Measurements from ENCODE around the gene PIK3C2B. TPM values are rescaled to one million over a fixed set of nuclear protein-coding genes. Genes with fewer than 3 reads are reported as not detected.

PIK3C2B gene
- total RNA-seq, 2 experiments from 2014 or later = 26.2 to 28.4 TPM

GRCh38 chr1:204457666-204458065 lies 36.9 kb downstream of the PIK3C2B start:
- no peak overlapping the region for H3K27ac Mint-ChIP-seq
- peaks cover 34% of the 10 kb centered on the region for H3K36me3 Mint-ChIP-seq (ENCODE audit: low read depth)
- POLR2A ChIA-PET = interaction anchor here (1.0 kb wide), 1 partner anchor 38 kb away, joined by 3 read pairs; no protein-coding TSS in a partner anchor
- H3K27me3 Mint-ChIP-seq (ENCODE audit: low read depth) = no peaks in the 10 kb centered on the region
- H3K4me1 Mint-ChIP-seq (ENCODE audit: low read depth) = peaks cover 42% of the 10 kb centered on the region
- CTCF ChIA-PET = interaction anchor here (1.1 to 3.4 kb wide), 6 partner anchors 11 to 59 kb away, joined by 3 to 20 read pairs (median 4); no protein-coding TSS in a partner anchor
- H3K4me3 Mint-ChIP-seq = no peak overlapping the region
- ATAC-seq = no peak
- H3K9me3 Mint-ChIP-seq (ENCODE audit: insufficient read depth) = no peaks in the 10 kb centered on the region
- no peak for DNase-seq

- no peak for ATAC-seq
- H3K36me3 Mint-ChIP-seq (ENCODE audit: low read depth) = peaks cover 35% of the 10 kb centered on the region
- peaks cover 36% of the 10 kb centered on the region for H3K4me1 Mint-ChIP-seq (ENCODE audit: low read depth)
- ChIA-PET POLR2A (interaction anchor here (1.0 to 1.2 kb wide), 2 partner anchors 38 to 60 kb away, joined by 3 read pairs; partner anchors contain the start of gene MDM4), CTCF (interaction anchor here (1.1 to 3.4 kb wide), 7 partner anchors 10 to 58 kb away, joined by 3 to 20 read pairs (median 4); no protein-coding TSS in a partner anchor)
- H3K9me3 Mint-ChIP-seq (ENCODE audit: insufficient read depth) = no peaks in the 10 kb centered on the region
- no peaks in the 10 kb centered on the region for H3K27me3 Mint-ChIP-seq (ENCODE audit: low read depth)
- peak overlapping the region; percentile 60 for H3K27ac Mint-ChIP-seq
- DNase-seq = no peak
- no peak overlapping the region for H3K4me3 Mint-ChIP-seq
Observed at GRCh38 chr1:204456826-204457442, 37.7 kb downstream of the PIK3C2B start.

GRCh38 chr1:204455831-204456145 lies 38.8 kb downstream of the PIK3C2B start:
- Mint-ChIP-seq H3K4me3 (no peak overlapping the region), H3K27ac (no peak overlapping the region), H3K27me3 (ENCODE audit: low read depth) (no peaks in the 10 kb centered on the region), H3K9me3 (ENCODE audit: insufficient read depth) (no peaks in the 10 kb centered on the region), H3K4me1 (ENCODE audit: low read depth) (peaks cover 31% of the 10 kb centered on the region), H3K36me3 (ENCODE audit: low read depth) (peaks cover 35% of the 10 kb centered on the region)
- ATAC-seq (no peak), DNase-seq (no peak)
- ChIA-PET POLR2A (interaction anchor here (1.2 kb wide), 1 partner anchor 61 kb away, joined by 3 read pairs; the partner anchor contains the start of gene MDM4), CTCF (interaction anchor here (0.9 to 3.4 kb wide), 6 partner anchors 9 to 48 kb away, joined by 3 to 20 read pairs (median 4); no protein-coding TSS in a partner anchor)

GRCh38 chr1:204455063-204455830 lies 39.4 kb downstream of the PIK3C2B start:
- H3K9me3 Mint-ChIP-seq (ENCODE audit: insufficient read depth) = no peaks in the 10 kb centered on the region
- POLR2A ChIA-PET = no interaction called here

GRCh38 chr1:204454476-204454875 lies 40.1 kb downstream of the PIK3C2B start:
- ChIA-PET CTCF (interaction anchor here (1.0 to 28.2 kb wide), 3 partner anchors 8 to 46 kb away, joined by 3 to 1090 read pairs (median 226); partner anchors contain the start of gene PIK3C2B), POLR2A (no interaction called here)
- no peaks in the 10 kb centered on the region for H3K9me3 Mint-ChIP-seq (ENCODE audit: insufficient read depth)
- peaks cover 29% of the 10 kb centered on the region for H3K4me1 Mint-ChIP-seq (ENCODE audit: low read depth)
- peaks cover 22% of the 10 kb centered on the region for H3K36me3 Mint-ChIP-seq (ENCODE audit: low read depth)
- no peak for DNase-seq
- no peaks in the 10 kb centered on the region for H3K27me3 Mint-ChIP-seq (ENCODE audit: low read depth)
- no peak for ATAC-seq
- no peak overlapping the region for H3K27ac Mint-ChIP-seq
- no peak overlapping the region for H3K4me3 Mint-ChIP-seq

More at GRCh38 chr1:204455063-204455830, 39.4 kb downstream of the PIK3C2B start:
- peaks cover 30% of the 10 kb centered on the region for H3K36me3 Mint-ChIP-seq (ENCODE audit: low read depth)
- ATAC-seq (no peak), DNase-seq (no peak)
- CTCF ChIA-PET = interaction anchor here (1.0 to 28.2 kb wide), 8 partner anchors 8 to 48 kb away, joined by 3 to 1090 read pairs (median 5); partner anchors contain the start of gene PIK3C2B
- peak overlapping the region; percentile 60 for H3K27ac Mint-ChIP-seq
- H3K4me1 Mint-ChIP-seq (ENCODE audit: low read depth) = peaks cover 30% of the 10 kb centered on the region
- H3K4me3 Mint-ChIP-seq = no peak overlapping the region
- H3K27me3 Mint-ChIP-seq (ENCODE audit: low read depth) = no peaks in the 10 kb centered on the region

DNA sequence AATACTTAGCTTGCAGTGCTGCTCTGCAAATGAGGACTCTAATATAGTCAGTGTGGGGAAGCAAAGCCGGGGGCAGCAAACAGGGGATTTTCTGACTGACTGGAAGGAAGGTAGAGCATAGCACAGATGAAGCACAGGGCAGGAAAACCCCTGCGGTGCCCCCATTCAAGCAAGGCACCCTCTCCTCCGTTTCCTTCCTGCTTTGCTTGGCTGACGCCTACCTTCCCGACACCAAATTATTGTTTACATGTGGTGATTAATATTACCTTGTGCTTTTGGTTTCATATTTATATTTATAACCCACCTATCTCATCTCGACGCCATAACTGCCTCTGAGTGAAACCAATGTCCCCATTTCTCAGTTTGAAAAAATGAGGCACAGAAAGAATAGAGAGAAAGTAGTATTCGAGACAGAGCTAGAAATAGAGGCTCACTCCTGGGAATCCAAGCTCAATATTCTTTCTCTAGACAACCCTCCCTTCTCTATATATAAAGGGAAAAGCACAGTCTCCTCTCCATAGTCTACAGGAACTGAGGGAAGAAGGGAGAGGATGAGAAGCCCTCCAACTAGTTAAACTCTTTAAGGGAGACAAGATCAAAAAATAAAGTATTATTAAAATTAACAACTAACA lies 41.3 kb downstream of the PIK3C2B start:
- Mint-ChIP-seq H3K27me3 (ENCODE audit: low read depth) (no peaks in the 10 kb centered on the region), H3K9me3 (ENCODE audit: insufficient read depth) (no peaks in the 10 kb centered on the region), H3K27ac (peak overlapping the region; percentile 89), H3K36me3 (ENCODE audit: low read depth) (peaks cover 21% of the 10 kb centered on the region), H3K4me3 (peak overlapping the region; percentile 66), H3K4me1 (ENCODE audit: low read depth) (peaks cover 31% of the 10 kb centered on the region)
- ChIA-PET POLR2A (interaction anchor here (0.9 to 1.9 kb wide), 2 partner anchors 42 to 60 kb away, joined by 4 to 12 read pairs; partner anchors contain the start of gene PIK3C2B), CTCF (interaction anchor here (0.9 to 28.2 kb wide), 6 partner anchors 10 to 369 kb away, joined by 3 to 1090 read pairs (median 4); partner anchors contain the start of genes MDM4 and PIK3C2B)
- DNase-seq (peak; percentile 75), ATAC-seq (peak; percentile 93)

DNA sequence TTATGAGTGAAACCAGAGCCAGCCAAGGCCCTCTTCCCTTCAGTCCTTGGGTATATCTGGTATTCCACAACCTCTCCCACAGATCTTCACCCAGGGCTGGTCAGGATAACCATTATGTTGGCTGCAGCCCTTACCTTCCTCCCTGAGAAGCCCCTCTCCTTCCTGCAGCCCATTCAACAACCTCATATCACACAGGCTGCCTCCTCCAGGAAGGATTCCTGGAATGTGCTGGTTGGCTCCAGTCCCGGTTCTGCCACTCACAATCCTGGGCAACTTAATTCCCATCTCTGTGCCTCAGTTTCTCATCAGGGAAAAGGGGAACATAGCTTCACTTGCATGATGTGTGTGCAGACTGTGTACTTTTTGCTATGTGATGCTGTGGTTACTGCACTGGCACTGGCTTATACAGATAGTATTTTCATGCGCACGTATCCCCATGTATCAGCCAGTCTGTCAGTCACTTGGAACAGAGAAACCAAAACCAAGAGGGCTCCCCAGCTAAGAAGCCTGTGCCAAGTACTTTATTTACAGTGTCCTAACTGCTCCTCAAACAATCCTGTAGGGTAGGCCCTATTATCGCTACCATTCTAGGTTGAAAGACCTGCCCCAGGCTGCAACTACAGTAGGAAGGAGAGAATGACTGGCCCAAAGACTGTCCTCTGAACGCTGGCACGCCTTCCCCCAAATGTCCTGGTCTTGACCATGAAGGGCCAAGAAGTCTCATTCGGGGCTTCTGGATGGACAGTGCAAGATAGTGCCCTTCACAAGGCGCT lies 43.1 kb downstream of the PIK3C2B start:
- POLR2A ChIA-PET = interaction anchor here (1.5 to 1.9 kb wide), 2 partner anchors 43 to 55 kb away, joined by 4 to 12 read pairs; partner anchors contain the start of gene PIK3C2B
- CTCF ChIA-PET = interaction anchor here (1.1 to 28.2 kb wide), 3 partner anchors 19 to 53 kb away, joined by 4 to 1090 read pairs (median 226); partner anchors contain the start of gene PIK3C2B
- DNase-seq (no peak), ATAC-seq (no peak)
- H3K9me3 Mint-ChIP-seq (ENCODE audit: insufficient read depth) = no peaks in the 10 kb centered on the region
- H3K4me1 Mint-ChIP-seq (ENCODE audit: low read depth) = peaks cover 34% of the 10 kb centered on the region
- H3K27me3 Mint-ChIP-seq (ENCODE audit: low read depth) = no peaks in the 10 kb centered on the region
- no peak overlapping the region for H3K4me3 Mint-ChIP-seq
- peaks cover 32% of the 10 kb centered on the region for H3K36me3 Mint-ChIP-seq (ENCODE audit: low read depth)
- no peak overlapping the region for H3K27ac Mint-ChIP-seq

DNA sequence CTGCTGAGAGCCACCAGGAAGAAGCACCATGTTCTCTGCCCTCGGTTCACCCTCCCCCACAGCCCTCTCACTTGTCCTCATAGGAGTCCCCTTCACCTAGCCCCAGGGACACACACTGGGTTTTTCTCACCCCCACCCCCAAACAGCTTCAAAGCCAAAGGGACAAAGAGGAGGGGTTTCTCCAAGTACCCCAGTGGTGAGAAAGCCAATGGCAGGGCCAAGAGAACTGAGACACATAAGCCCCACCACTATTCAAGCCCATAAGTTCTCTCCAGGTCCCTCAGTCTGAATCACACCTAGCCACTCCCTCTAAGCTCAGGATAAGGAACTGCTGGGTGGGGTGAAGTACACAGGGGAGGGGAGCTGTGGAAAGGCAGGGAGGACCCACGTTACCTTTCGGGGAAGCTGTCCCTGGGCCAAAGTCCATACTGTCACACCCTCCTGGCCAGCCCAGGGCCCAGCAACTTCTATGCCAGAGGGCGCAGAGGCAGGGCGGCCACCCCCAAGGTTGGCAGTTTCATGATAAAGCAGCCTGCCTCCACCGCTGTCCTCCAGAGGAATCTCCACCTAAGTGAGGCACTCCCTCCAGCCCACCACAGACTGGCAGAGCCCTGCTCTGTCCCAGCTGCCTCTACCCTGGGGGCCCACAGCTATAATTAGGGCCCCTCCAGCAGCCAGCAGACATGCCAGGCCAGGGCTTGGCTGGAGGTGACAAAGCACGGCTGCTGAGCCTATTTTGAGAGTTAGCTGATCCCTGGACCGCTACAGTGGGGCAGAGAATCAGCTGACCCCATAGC lies 43.9 kb downstream of the PIK3C2B start:
- CTCF ChIA-PET = interaction anchor here (1.1 to 28.2 kb wide), 3 partner anchors 18 to 52 kb away, joined by 4 to 1090 read pairs (median 226); partner anchors contain the start of gene PIK3C2B
- Mint-ChIP-seq H3K36me3 (ENCODE audit: low read depth) (peaks cover 35% of the 10 kb centered on the region), H3K27ac (peak overlapping the region; percentile 30), H3K4me3 (no peak overlapping the region), H3K4me1 (ENCODE audit: low read depth) (peaks cover 40% of the 10 kb centered on the region), H3K9me3 (ENCODE audit: insufficient read depth) (no peaks in the 10 kb centered on the region), H3K27me3 (ENCODE audit: low read depth) (no peaks in the 10 kb centered on the region)
- DNase-seq (no peak), ATAC-seq (no peak)
- POLR2A ChIA-PET = interaction anchor here (1.2 to 1.5 kb wide), 2 partner anchors 56 to 66 kb away, joined by 3 to 4 read pairs; partner anchors contain the start of gene MDM4

DNA sequence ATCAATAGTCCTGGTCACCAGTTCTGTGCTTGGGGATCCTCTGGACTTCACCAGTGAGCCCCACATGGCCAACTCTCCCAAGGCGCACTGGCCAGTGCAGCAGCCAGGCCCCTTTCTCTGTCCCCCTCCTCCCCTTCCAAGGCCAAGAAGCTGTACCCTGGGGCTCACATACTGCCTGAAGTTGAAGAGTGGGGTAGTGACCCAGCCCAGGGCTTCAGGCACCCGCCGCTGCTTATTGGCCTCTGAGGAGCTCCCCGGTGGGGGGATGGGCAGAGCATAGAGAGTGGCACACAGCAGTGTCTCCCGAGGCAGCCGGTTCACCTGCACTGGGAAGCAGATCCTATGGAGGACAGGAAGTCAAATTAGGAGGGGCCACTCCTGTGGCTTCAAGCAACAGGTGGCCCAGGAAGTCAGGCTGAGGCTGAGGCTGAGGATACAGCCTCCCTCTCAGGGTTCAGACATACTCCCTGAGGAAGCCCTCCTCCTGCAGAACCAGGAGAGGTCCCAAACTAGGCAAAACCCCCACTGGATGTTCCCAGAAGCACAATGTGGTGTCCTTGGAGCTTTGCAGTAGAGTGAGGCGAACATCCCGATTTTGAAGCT lies 44.8 kb downstream of the PIK3C2B start:
- Mint-ChIP-seq H3K4me3 (no peak overlapping the region), H3K9me3 (ENCODE audit: insufficient read depth) (no peaks in the 10 kb centered on the region), H3K27ac (no peak overlapping the region), H3K27me3 (ENCODE audit: low read depth) (no peaks in the 10 kb centered on the region), H3K36me3 (ENCODE audit: low read depth) (peaks cover 35% of the 10 kb centered on the region), H3K4me1 (ENCODE audit: low read depth) (peaks cover 44% of the 10 kb centered on the region)
- POLR2A ChIA-PET = interaction anchor here (1.1 to 1.5 kb wide), 3 partner anchors 49 to 67 kb away, joined by 3 to 4 read pairs (median 3); partner anchors contain the start of gene MDM4
- CTCF ChIA-PET = interaction anchor here (1.3 to 28.2 kb wide), 4 partner anchors 18 to 51 kb away, joined by 4 to 1090 read pairs (median 115); partner anchors contain the start of gene PIK3C2B
- ATAC-seq (no peak), DNase-seq (no peak)

Data from activated CD8-positive, alpha-beta T cell treated with anti-CD3 and anti-CD28 coated beads, Interleukin-2, amount 10 ng/mL, durations not matched to agents 7 days and 5 days (primary cell).